Measurements from ENCODE around the gene BRPF1.

GRCh38 chr3:9701006-9701405 lies 30.5 kb upstream of the BRPF1 start:
- TF ChIP-seq CTCF (IDR thresholded peaks at IDR 0.05; ENCODE audit: insufficient read depth, low read length, poor library complexity, severe bottlenecking): no peak
- no peak for TF ChIP-seq EZH2phosphoT487 (conservative IDR thresholded peaks at IDR 0.05; ENCODE audit: low read length)
